GM19372 (cell line): ENCODE data around the gene IPMK.
"Not testable (repeated sequence)": the region's sequence is repeated elsewhere in the genome, so short reads cannot be mapped to it uniquely, and the experiment has no call there.

ENCODE experiments used
- ATAC-seq: cut with Tn5 transposase; IDR thresholded peaks from one replicate; pipeline ENCODE4 v1.9.1; 2021; ENCODE audit warnings: mild to moderate bottlenecking, low read depth, moderate library complexity; ENCODE audit not compliant: unreplicated experiment

Gene IPMK

DNA sequence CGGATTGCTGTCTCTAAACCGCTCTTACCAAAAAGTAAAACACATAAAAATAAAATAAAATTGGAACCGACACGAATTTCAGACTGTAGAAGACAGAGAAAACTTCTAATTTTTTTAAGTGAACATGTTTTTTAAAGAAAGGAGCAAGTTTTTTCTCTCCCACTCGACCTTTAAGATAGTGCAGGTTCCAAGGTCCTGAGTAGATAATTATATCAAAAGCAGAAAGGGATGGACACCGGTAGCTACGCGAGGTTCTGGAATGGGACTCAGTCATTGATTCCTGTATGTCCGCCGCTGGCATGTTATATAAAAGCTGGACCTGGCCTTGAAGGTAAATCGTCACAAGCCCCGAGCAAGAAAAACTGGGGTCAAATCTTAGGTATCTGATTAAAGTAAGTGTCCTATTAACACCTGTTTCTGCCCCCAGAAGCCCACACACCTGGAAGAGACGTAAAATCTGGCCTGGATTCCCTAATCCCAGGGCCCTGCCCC is 806 bp upstream of the IPMK start:
- peak; percentile 0 for ATAC-seq

DNA sequence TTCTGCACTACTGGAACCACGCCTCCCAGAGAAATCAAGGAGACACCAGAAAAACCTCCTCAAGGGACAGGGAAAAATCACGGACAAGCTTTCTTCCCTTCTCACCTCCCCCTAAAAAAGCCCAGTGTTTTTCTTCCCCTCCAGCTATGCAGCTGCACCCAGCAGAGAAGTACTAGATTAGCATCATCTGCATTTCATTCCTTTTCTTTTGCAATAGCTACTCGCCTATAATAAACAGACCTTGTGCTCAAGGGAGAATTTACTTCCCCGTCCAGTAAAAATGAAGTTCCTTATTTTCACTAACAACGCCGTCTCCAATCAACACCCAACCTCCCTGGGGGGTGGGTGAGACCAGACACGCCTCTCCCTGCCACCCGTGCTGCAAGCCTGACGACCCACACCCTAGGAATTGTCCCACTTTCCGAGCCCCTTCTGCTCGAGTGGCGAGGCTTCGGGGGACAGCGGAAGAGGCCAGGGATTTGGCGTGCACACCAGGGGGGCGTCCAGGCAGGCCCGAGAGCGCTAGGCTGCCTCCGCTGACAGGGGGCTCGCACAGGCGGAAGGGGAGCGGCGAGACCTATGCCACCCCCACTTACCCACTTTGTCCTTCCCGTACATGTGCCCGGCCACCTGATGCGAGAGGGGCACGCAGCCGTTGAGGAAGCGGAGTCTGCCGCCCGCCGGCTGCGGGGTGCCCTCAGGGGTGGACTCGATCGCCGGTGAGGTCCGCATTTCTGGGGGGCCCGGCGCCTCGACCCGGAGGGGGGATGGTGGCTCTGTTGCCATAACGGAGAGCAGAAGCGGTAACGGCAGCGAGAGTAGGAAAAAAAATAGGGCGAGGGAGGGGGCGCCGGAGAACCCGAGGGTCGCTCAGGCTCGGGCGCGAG is 625 bp downstream of the IPMK start:
- ATAC-seq = peak; percentile 1

DNA sequence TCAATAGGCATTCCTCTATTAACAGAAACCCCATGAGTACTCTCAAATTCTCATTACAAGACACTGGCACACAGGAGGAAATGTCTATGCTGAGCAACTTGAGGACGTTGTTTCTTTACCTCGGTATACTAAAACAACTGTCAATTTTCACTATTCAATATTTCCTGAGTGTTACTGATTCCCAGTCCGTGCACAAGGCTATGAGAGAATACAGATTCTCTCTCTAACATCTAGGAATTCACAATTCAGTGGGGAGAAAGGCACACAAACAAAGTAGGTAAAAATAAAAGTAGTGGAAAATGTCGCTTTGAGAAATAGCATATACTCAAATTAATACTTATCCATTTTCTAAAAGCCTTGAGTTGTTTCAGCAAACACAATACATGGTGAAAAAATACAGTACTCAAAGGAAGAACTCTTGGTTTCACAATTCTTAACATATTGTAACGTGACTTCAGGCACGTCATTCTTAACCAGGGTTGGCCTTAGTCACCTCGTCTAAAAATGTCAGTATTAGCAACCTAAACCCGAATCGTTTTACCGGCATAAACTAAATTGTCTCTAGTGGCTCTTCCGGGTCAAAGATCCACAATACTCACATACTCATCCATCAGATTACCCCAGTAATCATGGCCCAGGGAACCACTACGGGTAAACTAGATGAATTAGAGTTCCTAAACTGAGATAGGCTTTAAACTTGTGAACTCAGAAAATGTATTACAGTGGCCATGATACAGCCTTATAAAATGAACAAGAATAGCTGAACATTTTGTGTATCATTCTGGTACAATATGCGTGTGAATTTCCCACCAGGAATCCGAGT is 1.5 kb downstream of the IPMK start:
- ATAC-seq = peak; percentile 7

DNA sequence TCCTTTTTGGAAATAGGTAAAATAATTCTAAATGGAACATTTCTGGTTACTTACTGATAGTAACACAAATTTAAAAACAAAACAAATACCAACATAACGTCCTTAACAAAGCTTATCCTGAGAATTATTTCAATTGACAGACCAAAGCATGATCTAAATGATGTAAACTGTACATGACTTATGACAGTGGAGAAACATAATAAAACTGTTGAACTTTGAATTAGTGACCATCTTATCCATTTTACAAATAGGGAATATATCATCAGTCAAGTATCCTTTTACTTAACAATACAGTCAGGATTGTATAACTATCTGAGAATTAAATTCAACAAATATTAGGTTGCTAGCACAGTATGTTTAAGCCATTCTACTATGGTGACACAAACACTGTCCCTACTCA is 2.4 kb downstream of the IPMK start:
- ATAC-seq = no peak

DNA sequence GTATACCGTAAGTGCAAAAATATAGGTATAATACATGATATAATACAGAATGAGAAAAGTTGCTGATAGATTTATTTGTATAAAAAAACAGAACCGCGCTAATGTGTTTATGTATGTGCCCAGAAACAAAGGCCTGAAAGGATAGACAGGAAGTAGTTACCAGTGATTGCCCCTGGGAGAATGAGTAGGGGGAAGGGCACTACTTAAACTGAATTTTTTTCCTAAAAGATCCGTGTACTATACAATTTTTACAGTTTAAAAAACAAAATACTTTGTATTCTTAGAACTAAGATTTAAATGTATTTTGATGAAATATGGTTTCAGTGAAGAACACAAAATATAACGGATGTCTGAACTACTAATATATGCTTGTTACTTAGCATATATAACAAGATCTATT is 2.9 kb downstream of the IPMK start:
- ATAC-seq = no peak

DNA sequence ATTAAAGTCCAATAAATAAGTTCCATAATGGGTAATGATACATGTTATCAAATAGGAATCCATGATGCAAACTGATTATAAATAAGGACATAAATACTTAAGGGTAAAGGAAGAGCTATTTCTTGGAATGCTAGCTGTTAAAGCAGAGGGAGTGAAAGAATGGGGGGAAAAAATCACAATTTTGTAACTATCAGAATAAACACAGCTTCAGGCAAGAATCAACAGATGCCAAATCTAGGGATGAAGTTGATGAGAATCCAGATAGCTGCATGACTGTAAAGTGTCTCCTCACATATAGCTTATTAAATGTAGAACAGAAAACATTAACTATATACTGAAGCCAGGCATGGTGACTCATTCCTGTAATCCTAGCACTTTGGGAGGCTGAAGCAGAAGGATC is 4.9 kb downstream of the IPMK start:
- no peak for ATAC-seq

DNA sequence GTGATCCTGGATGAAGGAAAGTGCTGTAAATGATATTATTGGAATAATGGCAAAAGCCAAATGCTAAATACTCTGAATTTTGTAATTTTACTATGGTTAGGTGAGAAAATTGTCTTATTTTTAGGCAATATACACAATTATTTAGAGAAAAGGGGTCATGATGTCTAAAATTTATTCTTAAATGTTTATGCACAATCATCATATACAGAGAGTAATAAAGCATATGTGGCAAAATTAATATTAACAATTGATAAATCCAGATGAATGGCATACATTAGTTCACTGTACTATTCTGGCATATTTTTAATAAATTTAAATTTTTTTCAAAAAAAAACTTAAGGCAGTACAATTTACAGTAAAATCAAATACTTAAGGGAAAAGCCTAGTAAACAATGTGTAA is 7.4 kb downstream of the IPMK start:
- ATAC-seq = no peak

DNA sequence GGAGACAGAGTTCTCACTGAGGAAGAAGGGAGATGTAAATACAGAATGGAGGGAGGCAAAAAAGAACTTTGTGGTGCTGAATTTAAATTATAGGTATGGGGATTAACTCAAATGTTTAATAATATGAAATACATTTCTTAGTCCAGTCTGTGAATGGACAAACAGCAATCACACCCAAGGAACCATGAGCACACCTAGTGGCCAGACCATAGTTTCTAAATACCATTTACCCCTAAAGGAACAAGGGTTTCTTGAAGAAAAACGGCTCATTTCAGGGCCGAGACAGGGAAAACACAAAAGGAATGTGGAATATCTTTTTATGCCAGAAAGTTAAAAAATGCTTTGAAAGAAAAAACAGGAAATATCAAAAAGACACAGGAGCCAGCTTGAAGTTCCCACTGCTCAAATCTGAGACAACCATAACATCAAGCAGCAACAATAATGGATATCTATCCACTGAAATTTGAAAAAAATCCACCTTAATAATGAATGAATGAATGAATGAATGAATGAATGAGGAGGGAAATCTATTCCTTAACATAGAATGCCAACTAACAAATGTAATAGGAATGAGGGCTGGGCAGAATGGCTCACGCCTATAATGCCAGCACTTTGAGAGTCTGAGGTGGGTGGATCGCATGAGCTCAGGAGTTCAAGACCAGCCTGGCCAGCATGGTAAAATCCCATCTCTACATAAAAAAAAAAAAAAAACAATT is 8.6 kb downstream of the IPMK start:
- ATAC-seq = no peak

DNA sequence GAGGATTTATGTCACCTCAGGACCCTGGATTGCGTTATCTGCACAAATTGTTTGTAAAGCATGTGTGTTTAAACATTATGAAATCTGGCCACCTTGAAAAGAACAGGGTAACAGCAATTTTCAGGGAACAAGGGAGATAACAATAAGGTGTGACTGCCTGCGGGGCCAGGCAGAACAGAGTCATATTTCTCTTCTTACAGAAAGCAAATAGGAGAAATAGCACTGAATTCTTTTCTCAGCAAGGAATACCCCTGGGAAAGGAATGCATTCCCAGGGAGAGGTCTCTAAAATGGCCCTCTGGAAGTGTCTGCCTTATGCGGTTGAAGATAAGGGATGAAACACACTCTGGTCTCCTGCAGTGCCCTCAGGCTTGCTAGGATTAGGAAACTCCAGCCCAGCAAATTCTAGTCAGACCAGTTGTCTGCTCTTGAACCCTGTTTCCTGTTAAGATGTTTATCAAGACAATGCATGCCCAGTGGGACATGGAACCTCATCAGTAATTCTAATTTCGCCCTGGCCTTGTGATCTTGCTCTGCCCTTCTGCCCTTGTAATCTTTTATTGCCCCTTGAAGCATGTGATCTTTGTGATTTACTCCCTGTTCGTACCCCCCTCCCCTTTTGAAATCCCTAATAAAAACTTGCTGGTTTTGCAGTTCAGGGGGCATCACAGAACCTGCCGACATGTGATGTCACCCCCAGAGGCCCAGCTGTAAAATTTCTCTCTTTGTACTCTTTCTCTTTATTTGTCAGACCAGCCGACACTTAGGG is 11.5 kb downstream of the IPMK start:
- ATAC-seq = not testable (repeated sequence)

DNA sequence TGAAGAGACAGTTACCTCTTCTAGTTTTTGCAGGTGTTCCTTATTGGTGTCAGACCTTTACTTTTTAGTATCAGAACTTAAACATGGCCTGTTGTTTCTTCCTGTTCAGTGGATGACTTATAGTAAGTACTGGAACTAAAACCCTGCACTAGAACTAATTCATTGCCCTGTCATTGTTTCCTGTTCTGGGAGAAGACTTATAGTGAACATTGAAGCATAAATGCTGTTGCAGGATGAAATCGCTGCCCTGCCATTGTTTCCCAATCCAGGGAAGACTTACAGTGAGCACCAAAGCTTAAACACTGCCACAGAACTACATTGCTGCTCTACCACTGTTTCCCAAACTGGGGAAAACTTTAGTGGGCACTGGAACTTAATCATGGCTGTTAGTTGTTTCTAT is 13.1 kb downstream of the IPMK start:
- no peak for ATAC-seq

DNA sequence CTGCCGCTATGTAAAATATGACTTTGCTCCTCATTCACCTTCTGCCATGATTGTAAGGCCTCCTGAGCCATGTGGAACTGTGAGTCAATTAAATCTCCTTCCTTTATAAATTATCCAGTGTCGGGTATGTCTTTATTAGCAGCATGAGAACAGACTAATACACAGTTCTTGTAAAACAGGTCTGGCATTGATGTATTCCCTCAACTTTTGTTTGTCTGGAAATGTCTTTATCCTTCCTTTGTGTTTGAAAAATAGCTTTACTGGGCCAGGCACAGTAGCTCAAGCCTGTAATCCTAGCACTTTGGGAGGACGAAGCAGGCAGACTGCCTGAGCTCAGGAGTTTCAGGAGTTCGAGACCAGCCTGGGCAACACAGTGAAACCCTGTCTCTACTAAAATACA is 14.5 kb downstream of the IPMK start:
- no peak for ATAC-seq

DNA sequence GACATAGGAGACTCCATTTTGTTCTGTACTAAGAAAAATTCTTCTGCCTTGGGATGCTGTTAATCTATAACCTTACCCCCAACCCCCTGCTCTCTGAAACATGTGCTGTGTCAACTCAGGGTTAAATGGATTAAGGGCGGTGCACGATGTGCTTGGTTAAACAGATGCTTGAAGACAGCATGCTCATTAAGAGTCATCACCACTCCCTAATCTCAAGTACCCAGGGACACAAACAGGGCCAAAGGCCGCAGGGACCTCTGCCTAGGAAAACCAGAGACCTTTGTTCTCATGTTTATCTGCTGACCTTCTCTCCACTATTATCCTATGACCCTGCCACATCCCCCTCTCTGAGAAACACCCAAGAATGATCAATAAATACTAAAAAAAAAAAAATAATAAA is 23.0 kb downstream of the IPMK start:
- not testable (repeated sequence) for ATAC-seq

DNA sequence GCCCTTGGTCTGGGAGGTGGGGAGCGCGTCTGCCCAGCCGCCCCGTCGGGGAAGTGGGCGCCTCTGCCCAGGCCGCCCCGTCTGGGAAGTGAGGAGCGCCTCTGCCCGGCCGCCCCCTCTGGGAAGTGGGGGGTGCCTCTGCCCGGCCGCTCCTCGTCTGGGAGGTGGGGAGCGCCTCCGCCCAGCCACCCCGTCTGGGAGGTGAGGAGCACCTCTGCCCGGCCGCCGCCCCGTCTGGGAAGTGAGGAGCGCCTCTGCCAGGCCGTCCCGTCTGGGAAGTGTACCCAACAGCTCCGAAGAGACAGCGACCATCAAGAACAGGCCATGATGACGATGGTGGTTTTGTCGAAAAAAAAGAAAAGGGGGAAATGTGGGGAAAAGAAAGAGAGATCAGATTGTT is 23.5 kb downstream of the IPMK start:
- not testable (repeated sequence) for ATAC-seq

DNA sequence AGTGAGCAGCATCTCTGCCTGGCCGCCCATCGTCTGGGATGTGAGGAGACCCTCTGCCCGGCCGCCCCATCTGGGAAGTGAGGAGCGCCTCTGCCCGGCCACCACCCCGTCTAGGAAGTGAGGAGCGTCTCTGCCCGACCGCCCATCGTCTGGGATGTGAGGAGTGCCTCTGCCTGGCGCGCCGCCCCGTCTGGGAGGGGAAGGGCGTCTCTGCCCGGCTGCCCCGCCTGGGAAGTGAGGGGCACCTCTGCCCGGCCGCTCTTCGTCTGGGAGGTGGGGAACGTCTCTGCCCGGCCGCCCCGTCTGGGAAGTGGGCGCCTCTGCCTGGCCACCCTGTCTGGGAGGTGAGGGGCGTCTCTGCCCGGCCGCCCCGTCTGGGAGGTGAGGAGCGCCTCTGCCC is 23.9 kb downstream of the IPMK start:
- ATAC-seq = not testable (repeated sequence)

DNA sequence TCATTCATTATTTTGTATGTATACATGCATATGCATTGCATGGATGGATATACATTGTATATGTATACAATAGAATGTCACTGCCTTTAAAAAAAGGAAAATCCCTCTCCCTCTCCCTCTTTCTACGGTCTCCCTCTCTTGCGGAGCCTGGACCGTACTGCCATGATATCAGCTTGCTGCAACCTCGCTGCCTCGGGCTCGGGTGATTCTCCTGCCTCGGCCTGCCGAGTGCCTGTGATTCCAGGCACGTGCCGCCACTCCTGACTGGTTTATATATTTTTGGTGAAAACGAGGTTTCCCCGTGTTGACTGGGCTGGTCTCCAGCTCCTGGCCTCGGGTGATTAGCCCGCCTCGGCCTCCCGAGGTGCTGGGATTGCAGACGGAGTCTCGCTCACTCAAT is 24.4 kb downstream of the IPMK start:
- no peak for ATAC-seq

DNA sequence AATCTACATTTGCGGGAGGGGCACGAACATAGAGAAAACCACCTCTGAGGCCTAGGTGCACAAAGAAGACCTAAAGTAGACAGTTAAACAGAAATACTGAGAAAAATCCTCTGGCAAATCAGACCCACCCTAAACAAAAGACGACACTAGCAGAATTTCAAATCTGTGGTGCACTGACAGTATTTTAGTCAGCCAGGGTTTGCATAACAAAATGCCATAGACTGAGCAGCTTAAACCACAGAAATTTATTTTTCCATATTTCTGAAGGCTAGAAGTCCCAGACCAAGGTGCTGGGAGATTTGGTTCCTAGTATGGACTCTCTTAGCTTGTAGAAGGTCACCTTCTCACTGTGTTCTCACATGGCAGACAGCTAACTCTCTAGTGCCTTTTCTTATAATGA is 26.3 kb downstream of the IPMK start:
- ATAC-seq = no peak

DNA sequence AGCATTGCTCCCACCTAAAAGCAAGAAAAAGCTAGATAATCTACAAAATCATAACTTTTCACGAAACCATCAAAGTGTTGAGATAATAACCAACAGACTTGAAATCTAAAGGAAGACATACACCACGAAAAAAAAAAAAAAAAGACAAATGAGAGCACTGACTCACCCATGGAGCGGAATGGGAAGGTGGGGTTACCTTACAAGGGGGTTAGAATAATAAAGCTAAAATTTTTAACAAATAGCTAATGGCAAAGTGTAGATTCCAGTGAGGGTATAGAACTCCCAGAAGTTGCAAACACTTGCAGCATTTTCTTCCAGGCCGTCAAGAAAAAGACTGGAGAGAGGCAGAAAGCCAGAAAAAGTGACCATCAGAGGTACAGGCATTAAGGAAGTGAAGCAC is 27.2 kb downstream of the IPMK start:
- ATAC-seq = no peak

DNA sequence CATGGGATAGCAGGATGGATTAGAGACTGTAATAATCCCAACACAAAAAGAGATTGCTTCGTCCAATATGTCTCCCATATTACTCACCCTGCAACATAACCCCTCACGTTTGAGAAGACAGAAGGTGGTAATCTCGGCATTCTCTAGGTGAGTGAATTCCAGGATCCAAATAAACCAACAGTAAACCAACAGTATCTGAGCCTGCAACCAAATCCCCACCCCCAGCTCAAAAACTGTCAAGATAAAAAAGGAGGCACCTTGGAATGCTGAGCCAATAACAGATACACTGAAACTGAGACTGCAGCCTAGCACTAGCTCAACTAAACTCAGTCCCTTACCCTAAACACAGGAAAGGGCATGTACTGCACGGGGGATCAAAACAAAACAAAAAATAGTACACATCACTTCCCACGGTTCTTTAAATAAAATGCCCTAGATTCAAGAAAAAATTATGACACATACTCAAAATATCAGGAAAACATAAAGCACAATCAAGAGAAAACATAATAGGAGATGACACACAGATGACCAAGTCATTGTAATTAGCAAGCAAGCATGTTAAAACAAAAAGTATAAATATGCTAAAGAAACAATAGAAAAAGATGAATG is 28.0 kb downstream of the IPMK start:
- no peak for ATAC-seq

DNA sequence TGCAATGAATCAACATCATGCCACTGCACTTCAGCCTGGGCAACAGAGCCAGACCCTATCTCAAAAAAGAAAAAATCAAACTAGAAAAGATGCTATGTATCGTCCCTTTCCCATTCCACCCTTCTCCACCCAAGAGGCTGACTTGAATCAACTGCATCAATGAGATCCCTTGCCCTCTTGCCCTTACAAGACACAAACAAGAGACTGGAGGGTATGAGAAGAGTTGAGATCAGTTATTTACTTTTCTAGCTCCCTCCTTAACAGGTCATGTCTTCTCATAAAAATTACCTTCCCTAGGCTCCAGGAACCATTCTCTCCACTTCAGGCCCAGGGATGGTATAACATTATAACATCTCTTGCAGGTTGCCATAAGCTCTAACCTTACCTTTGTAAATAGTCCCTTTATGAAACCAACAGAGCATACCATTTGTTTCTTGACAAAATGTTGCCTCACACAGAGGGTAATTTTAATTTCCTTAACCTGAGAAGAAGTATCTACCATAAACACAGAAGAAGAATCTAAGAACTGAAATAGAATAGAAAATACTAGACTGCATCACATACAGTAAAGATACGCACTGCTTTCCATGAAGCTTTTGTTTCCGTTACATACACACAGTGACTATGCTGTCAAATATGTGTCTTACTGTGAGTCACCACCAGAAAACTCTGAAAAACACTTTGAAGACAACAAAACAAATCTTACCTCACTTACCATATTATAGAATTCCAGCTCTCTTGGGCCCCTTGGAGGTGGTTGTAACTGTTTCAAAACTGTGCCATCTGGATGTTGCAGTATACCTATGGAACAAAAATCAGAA is 30.5 kb downstream of the IPMK start:
- ATAC-seq = no peak
